ENCODE results near the gene ADAM8. TPM values are rescaled to one million over a fixed set of nuclear protein-coding genes. Genes with fewer than 3 reads are reported as not detected.

The ADAM8 gene
- total RNA-seq, 2 experiments from 2014 or later = 106 to 115 TPM

DNA sequence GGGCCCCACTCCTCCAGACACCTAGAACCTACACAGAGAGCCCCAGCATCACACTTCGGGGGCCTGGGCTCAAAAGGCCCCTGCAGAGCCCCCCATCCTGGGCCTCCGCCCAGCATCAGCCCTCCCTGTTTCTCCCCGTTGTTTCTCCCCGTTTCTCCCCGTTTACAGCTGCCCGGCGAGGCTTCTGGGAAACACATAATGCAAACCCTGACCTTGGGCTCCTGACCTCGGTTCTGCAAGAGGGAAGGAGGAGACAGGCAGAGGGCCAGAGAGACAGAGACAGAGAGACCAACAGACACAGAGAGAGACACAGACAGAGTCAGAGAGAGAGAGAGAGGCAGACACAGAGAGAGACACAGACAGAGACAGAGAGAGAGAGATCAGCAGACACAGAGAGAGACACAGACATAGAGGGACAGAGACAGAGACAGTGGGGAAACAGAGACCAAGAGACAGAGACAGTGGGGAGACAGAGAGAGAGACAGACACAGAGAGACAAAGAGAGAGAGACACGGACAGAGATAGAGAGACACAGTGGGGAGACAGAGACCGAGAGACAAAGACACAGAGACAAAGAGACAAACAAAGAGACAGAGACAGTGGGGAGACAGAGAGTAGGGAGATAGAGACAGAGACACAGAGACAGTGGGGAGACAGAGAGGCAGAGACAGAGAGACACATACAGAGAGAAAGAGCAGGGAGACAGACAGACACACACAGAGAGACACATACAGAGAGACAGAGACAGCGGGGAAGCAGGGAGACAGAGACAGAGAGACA lies 26.5 kb downstream of the ADAM8 start:
- intact Hi-C loops (cut with micrococcal nuclease) = no loop called here
- ChIA-PET POLR2A (no interaction called here), CTCF (no interaction called here)
- no peak for DNase-seq
- ATAC-seq = no peak
- Mint-ChIP-seq H3K27me3 (no peaks in the 10 kb centered on the region), H3K36me3 (ENCODE audit: low read depth) (no peaks in the 10 kb centered on the region), H3K9me3 (no peaks in the 10 kb centered on the region), H3K4me3 (no peak overlapping the region), H3K27ac (no peak overlapping the region), H3K4me1 (ENCODE audit: low read depth) (no peaks in the 10 kb centered on the region)
- TF ChIP-seq, protein P1, sequence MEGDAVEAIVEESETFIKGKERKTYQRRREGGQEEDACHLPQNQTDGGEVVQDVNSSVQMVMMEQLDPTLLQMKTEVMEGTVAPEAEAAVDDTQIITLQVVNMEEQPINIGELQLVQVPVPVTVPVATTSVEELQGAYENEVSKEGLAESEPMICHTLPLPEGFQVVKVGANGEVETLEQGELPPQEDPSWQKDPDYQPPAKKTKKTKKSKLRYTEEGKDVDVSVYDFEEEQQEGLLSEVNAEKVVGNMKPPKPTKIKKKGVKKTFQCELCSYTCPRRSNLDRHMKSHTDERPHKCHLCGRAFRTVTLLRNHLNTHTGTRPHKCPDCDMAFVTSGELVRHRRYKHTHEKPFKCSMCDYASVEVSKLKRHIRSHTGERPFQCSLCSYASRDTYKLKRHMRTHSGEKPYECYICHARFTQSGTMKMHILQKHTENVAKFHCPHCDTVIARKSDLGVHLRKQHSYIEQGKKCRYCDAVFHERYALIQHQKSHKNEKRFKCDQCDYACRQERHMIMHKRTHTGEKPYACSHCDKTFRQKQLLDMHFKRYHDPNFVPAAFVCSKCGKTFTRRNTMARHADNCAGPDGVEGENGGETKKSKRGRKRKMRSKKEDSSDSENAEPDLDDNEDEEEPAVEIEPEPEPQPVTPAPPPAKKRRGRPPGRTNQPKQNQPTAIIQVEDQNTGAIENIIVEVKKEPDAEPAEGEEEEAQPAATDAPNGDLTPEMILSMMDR (IDR thresholded peaks at IDR 0.05) = no peak

DNA sequence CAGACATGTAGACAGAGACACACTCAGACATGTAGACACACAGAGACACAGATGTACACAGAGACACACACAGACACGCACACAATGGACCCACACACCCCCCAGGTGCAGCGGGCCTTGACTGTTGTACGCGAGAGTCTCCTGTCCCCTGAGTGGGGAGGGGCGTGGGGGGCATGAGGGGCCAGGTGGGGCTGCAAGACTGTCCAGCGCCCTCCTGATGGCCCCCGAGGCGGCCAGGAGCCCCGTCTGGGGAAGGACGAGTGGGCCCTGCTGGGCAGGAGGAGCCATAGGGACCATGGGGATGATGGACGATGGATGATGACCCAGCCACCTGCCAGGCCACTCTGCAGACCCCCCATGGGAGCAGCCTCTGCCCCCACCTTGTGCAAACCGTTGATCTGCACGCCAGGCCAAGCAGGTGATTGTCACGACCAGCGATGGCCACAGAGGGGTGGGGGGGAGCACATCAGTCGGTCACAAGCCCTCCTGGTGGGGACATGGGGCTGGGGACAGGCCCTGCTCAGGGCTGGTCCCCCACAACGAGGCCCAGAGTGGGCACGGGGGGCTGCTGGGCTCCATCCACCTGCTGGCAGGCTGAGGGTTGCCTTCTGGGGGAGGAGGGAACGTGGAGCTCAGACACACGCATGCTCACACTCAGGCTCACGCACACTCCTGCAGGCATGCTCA lies 27.4 kb downstream of the ADAM8 start:
- no peak for DNase-seq
- Mint-ChIP-seq H3K36me3 (ENCODE audit: low read depth) (no peaks in the 10 kb centered on the region), H3K27me3 (peaks cover 2% of the 10 kb centered on the region), H3K4me3 (no peak overlapping the region), H3K9me3 (no peaks in the 10 kb centered on the region), H3K4me1 (ENCODE audit: low read depth) (no peaks in the 10 kb centered on the region), H3K27ac (no peak overlapping the region)
- TF ChIP-seq, protein P1 (IDR thresholded peaks at IDR 0.05) = no peak
- ChIA-PET CTCF (no interaction called here), POLR2A (no interaction called here)
- intact Hi-C loops (cut with micrococcal nuclease) = no loop called here
- ATAC-seq = peak; percentile 31

DNA sequence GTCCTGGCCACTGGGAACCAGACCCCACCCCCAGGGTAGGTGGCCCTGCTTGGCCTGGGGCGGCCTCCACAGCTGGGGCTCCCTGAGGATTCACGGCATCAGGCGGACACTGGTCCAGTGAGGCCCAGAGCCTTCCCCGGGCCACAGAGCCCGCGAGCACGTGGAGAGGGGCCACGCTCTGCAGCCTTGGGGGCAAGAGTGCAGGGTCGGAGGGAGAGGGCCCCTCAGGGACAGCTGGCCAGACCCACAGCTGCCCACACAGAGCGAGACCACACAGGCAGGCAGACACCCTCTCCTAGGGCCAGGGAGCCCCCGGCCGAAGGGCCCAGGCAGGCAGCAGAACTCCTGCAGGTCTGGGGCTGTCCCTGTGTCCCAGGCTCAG lies 28.3 kb downstream of the ADAM8 start:
- H3K4me3 Mint-ChIP-seq = no peak overlapping the region
- no peaks in the 10 kb centered on the region for H3K9me3 Mint-ChIP-seq
- ATAC-seq (no peak), DNase-seq (no peak)
- peaks cover 2% of the 10 kb centered on the region for H3K27me3 Mint-ChIP-seq
- POLR2A ChIA-PET = interaction anchor here (1.7 kb wide), 1 partner anchor 9 kb away, joined by 4 read pairs; no protein-coding TSS in a partner anchor
- no peaks in the 10 kb centered on the region for H3K4me1 Mint-ChIP-seq (ENCODE audit: low read depth)
- TF ChIP-seq, protein P1 (IDR thresholded peaks at IDR 0.05) = no peak
- no peak overlapping the region for H3K27ac Mint-ChIP-seq
- CTCF ChIA-PET = interaction anchor here (1.2 kb wide), 1 partner anchor 27 kb away, joined by 3 read pairs; no protein-coding TSS in a partner anchor
- intact Hi-C loops (cut with micrococcal nuclease) = no loop called here
- H3K36me3 Mint-ChIP-seq (ENCODE audit: low read depth) = no peaks in the 10 kb centered on the region

DNA sequence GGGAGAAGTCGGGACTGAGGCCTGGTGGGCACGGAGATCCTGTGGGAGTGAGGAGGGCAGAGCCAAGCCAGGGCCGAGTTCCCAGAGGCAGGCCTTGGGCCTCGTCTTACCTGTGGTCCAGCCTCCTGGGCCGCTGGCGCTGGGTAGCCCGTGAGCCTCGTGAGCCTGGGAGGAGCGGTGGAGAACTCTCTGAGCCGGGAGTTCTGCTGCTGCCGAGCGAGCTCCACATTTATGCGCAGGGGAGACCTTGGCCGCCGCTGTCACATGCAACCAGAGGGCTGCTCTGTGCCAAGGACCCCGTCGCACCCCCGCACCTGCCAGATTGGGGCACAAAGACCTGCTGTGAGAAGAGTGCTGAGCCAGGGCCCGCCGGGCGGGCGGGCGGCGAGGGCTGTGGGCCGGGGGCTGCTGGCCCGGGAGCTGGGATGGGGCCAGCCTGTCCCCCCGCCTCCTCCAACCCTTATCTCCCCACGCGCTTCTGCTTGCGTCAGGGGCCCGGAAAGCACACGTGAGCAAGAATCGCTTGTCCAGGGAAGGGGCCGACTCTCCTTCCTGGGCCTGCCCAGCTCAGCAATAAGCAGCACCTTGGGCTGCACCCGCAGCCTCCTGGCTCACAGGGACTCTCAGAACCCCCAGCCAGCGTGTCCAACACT lies 28.9 kb downstream of the ADAM8 start:
- ATAC-seq = no peak
- TF ChIP-seq, protein P1 (IDR thresholded peaks at IDR 0.05) = no peak
- no peaks in the 10 kb centered on the region for H3K9me3 Mint-ChIP-seq
- H3K4me3 Mint-ChIP-seq = no peak overlapping the region
- peaks cover 6% of the 10 kb centered on the region for H3K27me3 Mint-ChIP-seq
- intact Hi-C loops (cut with micrococcal nuclease) = no loop called here
- no peaks in the 10 kb centered on the region for H3K4me1 Mint-ChIP-seq (ENCODE audit: low read depth)
- CTCF ChIA-PET = interaction anchor here (1.0 to 1.5 kb wide), 3 partner anchors 15 to 71 kb away, joined by 3 read pairs; no protein-coding TSS in a partner anchor
- DNase-seq = no peak
- no peak overlapping the region for H3K27ac Mint-ChIP-seq
- H3K36me3 Mint-ChIP-seq (ENCODE audit: low read depth) = no peaks in the 10 kb centered on the region
- POLR2A ChIA-PET = interaction anchor here (1.7 kb wide), 1 partner anchor 9 kb away, joined by 4 read pairs; no protein-coding TSS in a partner anchor

Measured in activated CD8-positive, alpha-beta T cell treated with anti-CD3 and anti-CD28 coated beads for 36 hours (primary cell).